Activated naive CD4-positive, alpha-beta T cell treated with anti-CD3 and anti-CD28 coated beads, Interleukin-2, amount 10 ng/mL, durations not matched to agents 7 days and 5 days (primary cell): ENCODE data around the gene SLC24A3.

Experiments
- CTCF ChIA-PET: fragments of 350-600 bp; sonication (Branson Sonifier 250); formaldehyde crosslinking; loops from one replicate; lab custom pipeline; 2021; ENCODE audit warnings: antibody characterized with exemption; lab: Charles Lee
- DNase-seq: peaks from one replicate; pipeline ENCODE4 v3.0.0-alpha.2; 2020
- H3K27ac Mint-ChIP-seq: one replicate; pipeline ENCODE4 v1.8.0; 2021; ENCODE audit warnings: mild to moderate bottlenecking, moderate library complexity, mixed read lengths
- H3K27me3 Mint-ChIP-seq: one replicate; pipeline ENCODE4 v1.8.0; 2021; ENCODE audit warnings: mild to moderate bottlenecking, mixed read lengths
- H3K36me3 Mint-ChIP-seq: one replicate; pipeline ENCODE4 v1.8.0; 2021; ENCODE audit warnings: mixed read lengths
- H3K4me1 Mint-ChIP-seq: one replicate; pipeline ENCODE4 v1.8.0; 2021; ENCODE audit warnings: mixed read lengths
- H3K4me3 Mint-ChIP-seq: one replicate; pipeline ENCODE4 v1.8.0; 2021; ENCODE audit warnings: mild to moderate bottlenecking, moderate library complexity, mixed read lengths
- H3K9me3 Mint-ChIP-seq: one replicate; pipeline ENCODE4 v1.8.0; 2021; ENCODE audit warnings: mixed read lengths

SLC24A3 gene

DNA sequence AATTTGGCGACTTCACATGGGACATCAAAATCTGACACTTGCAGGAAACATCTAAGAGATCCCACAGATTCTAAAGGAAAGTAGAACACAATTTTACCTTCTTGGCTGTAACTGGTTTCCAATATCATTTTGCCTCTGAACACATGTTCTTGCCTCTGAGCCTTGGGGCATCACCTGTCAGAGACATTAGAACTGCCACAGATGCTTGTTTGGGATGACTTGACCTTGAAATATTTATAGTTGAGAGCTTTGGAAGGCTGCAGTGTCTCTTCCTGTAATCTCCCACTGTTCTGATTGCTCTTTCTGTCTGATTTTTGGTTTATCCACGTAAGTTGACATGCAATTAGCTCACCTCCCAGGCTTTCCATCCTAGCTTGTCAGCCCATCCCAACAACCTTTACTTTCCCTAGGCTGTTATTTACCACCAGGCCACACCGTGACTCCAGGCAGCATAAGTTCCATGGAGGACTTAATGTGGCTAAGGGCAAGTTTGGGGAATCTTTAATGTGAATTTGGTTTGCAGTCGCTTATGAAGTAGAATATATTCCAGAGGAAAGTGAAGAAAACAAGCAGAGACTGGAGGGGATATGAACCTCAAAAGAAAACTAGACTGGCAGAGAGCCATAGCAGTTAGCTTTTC is 289.2 kb downstream of the SLC24A3 start:
- no peaks in the 10 kb centered on the region for H3K9me3 Mint-ChIP-seq
- no peak overlapping the region for H3K4me3 Mint-ChIP-seq
- CTCF ChIA-PET: interaction anchor here (1.2 kb wide), 1 partner anchor 11 kb away, joined by 3 read pairs; no protein-coding TSS in a partner anchor
- H3K27ac Mint-ChIP-seq: no peak overlapping the region
- H3K36me3 Mint-ChIP-seq: no peaks in the 10 kb centered on the region
- peaks cover 2% of the 10 kb centered on the region for H3K4me1 Mint-ChIP-seq
- no peak for DNase-seq
- H3K27me3 Mint-ChIP-seq: no peaks in the 10 kb centered on the region

DNA sequence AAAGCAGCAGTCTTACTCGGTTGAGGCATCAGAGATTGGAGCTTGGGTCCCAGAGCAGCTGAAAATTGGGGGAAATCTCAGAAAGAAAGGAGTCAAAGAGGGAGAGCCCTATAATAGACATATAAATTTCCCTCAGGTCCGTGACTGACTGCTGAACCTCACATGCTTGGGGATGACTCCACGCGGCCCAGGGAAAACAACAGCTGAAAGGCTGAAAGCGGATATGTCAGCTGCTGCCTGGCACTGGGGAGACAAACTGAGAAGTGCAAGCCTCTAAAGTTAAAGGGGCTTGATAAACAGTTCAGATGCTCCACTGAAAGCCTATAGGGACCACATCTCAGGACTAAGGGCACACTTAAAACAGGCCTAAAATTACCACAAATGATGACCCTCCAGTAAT is 289.7 kb downstream of the SLC24A3 start:
- peaks cover 2% of the 10 kb centered on the region for H3K4me1 Mint-ChIP-seq
- H3K4me3 Mint-ChIP-seq: no peak overlapping the region
- no peak for DNase-seq
- H3K9me3 Mint-ChIP-seq: no peaks in the 10 kb centered on the region
- H3K27ac Mint-ChIP-seq: no peak overlapping the region
- no peaks in the 10 kb centered on the region for H3K27me3 Mint-ChIP-seq
- CTCF ChIA-PET: interaction anchor here (1.2 kb wide), 1 partner anchor 10 kb away, joined by 3 read pairs; no protein-coding TSS in a partner anchor
- H3K36me3 Mint-ChIP-seq: no peaks in the 10 kb centered on the region

DNA sequence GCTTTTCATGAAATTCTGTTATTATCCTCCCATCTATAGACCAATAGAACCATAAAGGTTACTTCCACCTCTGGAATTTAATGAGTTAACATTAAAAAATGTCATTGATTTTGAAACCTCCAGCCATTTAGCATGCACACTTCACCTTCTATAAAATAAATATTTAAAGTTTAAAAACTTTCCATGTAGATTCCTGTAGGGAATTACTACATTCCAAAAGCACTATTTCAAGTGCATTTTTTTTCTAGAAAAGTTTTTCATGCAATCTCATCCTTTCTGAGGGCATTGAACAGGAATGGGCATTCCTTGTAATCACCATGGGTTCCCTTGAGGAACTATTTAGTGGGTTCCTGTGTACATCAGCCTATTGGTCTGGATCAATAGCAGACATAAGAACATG is 291.8 kb downstream of the SLC24A3 start:
- Mint-ChIP-seq H3K36me3 (no peaks in the 10 kb centered on the region), H3K4me3 (no peak overlapping the region)
- DNase-seq: no peak

DNA sequence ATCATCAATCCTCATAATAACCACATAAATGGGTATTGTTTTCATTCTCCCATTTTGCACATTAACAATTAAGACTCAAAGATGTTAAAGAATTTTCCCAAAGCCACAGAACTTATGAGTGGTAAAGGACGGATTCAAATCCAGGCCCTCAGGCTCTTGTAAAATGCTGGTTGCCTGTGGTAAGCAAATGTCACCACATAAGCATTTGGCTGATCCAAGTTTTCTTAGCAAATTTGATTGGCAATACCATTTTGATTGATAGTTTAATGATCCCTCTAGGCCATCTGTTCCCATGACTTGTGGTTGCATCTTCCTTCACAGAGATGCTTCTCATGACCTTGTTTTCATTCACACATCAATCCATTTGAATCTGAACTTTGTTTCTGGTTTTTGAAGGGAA is 293.6 kb downstream of the SLC24A3 start:
- H3K36me3 Mint-ChIP-seq: no peaks in the 10 kb centered on the region
- no peaks in the 10 kb centered on the region for H3K27me3 Mint-ChIP-seq
- DNase-seq: no peak
- H3K9me3 Mint-ChIP-seq: no peaks in the 10 kb centered on the region
- no peak overlapping the region for H3K4me3 Mint-ChIP-seq
- CTCF ChIA-PET: no interaction called here
- H3K4me1 Mint-ChIP-seq: no peaks in the 10 kb centered on the region
- no peak overlapping the region for H3K27ac Mint-ChIP-seq

More for the DNA sequence above, 291.8 kb downstream of the SLC24A3 start:
- Mint-ChIP-seq H3K9me3 (no peaks in the 10 kb centered on the region), H3K27ac (no peak overlapping the region), H3K27me3 (no peaks in the 10 kb centered on the region), H3K4me1 (no peaks in the 10 kb centered on the region)
- CTCF ChIA-PET: no interaction called here

DNA sequence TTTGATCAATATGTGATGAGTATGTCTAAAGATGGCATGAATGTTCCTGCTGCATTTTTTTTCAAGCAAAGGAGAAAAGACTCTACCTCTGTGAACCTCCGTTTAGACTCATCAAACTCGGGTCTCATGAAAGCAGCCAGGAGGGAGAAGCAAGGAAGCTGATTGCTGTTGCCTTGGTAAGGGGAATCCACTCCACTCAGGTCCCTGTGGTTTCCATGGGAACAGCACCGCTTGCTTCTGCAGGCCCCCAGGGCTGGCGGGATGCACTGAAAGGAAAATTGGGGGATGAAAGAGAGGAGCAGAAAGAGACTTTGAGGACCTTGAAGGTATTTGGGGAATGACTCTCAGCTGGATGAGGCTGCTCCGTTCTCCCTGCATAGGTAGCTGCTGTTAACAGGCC is 296.0 kb downstream of the SLC24A3 start:
- Mint-ChIP-seq H3K27ac (no peak overlapping the region), H3K36me3 (no peaks in the 10 kb centered on the region), H3K27me3 (no peaks in the 10 kb centered on the region), H3K4me1 (no peaks in the 10 kb centered on the region), H3K4me3 (no peak overlapping the region), H3K9me3 (no peaks in the 10 kb centered on the region)
- CTCF ChIA-PET: no interaction called here
- DNase-seq: no peak

DNA sequence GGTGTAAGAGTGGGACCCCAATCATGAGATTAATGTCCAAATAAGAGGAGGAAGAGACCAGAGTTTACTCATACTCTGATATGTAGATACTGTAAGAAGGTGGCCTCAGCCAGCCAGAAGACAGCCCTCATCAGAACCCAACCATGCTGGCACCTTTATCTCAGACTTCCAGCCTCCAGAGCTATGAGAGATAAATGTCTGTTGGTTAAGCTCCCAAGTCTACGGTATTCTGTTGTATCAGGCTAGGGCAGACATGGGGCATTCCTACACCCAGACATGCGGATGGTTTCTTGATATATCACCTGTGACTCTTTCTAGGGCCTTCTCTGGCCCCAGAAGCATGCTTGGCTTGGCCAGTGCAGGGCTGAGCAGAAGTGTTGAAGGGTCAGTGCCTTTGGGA is 298.2 kb downstream of the SLC24A3 start:
- Mint-ChIP-seq H3K9me3 (no peaks in the 10 kb centered on the region), H3K27me3 (no peaks in the 10 kb centered on the region), H3K4me1 (no peaks in the 10 kb centered on the region), H3K27ac (no peak overlapping the region), H3K36me3 (no peaks in the 10 kb centered on the region), H3K4me3 (no peak overlapping the region)
- DNase-seq: no peak
- CTCF ChIA-PET: interaction anchor here (0.8 kb wide), 1 partner anchor 303 kb away, joined by 3 read pairs; no protein-coding TSS in a partner anchor

DNA sequence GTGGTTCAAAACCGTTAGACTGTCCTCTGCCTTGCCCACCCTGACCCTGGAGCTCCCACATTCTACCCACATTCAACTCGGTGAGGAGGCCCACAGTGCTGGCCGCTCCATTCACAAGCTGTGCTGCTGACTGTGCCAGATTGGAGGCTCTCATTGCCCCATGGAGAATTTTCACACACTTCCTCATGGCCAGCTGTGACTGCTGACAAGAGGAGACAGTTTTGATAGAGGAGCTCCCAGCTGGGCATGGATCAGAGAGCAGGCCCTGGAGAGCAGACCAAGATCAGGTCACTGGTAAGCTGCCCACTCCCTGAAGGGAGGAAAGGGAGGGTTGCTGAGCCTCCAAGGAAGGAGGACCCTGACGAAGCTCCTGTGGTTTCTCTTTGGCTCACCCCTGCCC is 299.5 kb downstream of the SLC24A3 start:
- Mint-ChIP-seq H3K27me3 (no peaks in the 10 kb centered on the region), H3K9me3 (no peaks in the 10 kb centered on the region), H3K36me3 (no peaks in the 10 kb centered on the region), H3K27ac (no peak overlapping the region), H3K4me1 (no peaks in the 10 kb centered on the region), H3K4me3 (no peak overlapping the region)
- CTCF ChIA-PET: interaction anchor here (1.3 kb wide), 1 partner anchor 10 kb away, joined by 3 read pairs; no protein-coding TSS in a partner anchor
- DNase-seq: no peak

DNA sequence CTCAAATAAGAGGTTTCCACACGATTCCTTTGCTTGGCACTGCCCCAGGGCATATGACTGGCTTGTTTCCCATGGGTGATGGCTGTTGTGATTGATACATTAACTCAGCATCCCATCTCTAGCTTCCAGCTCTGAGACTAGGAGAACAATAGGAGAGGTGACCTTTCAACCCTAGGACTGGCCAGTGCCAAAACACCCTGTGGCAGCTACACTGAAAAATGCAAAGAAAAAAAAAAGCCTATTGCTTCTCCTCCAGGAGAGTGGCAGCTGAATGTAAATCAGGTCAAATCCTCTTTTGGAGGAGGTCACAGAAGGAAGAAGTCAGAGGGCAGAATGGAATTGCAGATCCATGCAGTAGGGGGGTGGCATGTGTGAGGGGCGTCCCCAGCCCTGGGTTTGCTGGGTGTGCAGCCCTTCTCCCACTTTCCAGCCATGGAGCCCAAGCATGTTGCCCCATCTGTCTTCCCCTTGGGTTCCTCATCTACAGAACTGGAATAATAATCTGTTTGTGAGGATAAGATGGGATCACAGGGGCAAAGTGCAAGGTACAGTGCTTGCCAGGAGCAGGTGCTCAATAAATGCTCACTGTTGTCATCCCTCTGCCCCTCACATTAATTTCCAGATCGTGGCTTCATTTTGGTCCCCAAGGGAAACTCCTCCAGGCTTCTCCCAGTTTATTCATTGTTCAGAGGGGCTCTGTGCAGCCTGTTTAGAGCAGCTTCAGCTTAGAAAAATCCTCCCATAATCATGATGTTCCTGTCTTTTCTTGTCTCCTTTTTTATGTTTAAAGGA is 300.6 kb downstream of the SLC24A3 start:
- CTCF ChIA-PET: interaction anchor here (1.3 kb wide), 1 partner anchor 11 kb away, joined by 3 read pairs; no protein-coding TSS in a partner anchor
- Mint-ChIP-seq H3K27ac (no peak overlapping the region), H3K9me3 (no peaks in the 10 kb centered on the region), H3K27me3 (no peaks in the 10 kb centered on the region), H3K4me1 (no peaks in the 10 kb centered on the region), H3K36me3 (no peaks in the 10 kb centered on the region), H3K4me3 (no peak overlapping the region)
- DNase-seq: no peak

DNA sequence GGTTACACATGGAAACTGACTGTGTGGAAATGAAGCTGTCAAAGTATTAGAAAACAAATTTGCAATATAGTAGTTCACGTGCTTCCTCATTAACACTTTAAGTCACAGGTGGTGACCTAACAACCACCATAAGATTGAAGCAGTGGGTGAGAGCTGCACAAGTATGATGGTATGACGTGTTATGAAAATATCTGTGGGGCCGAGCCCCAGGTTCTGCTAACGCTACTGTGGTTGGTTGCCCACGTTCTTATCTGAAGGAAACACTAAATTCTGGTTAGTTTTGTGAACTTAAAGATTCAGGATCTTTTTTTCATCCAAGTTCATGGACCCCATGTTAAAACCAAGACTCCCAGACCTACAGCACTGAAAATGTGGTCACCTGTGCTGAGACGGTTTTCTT is 302.6 kb downstream of the SLC24A3 start:
- no peak for DNase-seq
- Mint-ChIP-seq H3K4me3 (no peak overlapping the region), H3K27ac (no peak overlapping the region), H3K27me3 (no peaks in the 10 kb centered on the region), H3K36me3 (no peaks in the 10 kb centered on the region), H3K9me3 (no peaks in the 10 kb centered on the region), H3K4me1 (no peaks in the 10 kb centered on the region)
- CTCF ChIA-PET: no interaction called here

DNA sequence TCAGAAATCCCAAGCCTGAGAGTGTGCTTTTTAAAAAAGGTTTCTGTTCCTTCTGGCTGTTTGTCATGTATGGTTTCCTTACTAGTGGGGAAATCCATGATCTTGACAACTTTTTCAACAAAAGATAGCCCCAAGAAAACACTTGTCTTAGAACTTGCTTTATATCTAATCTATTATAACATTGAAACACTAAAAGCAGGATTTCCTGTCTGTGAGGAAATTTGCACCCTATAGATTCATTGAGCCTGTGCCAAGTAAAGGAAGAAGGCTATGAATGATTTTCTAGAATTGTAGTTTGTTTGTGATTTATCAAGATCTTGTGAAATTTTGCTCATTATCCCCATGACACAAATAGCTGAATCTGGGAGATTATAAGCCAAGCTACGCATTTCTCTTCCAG is 307.0 kb downstream of the SLC24A3 start:
- H3K4me3 Mint-ChIP-seq: no peak overlapping the region
- no peaks in the 10 kb centered on the region for H3K27me3 Mint-ChIP-seq
- CTCF ChIA-PET: interaction anchor here (0.6 kb wide), 1 partner anchor 133 kb away, joined by 3 read pairs; no protein-coding TSS in a partner anchor
- H3K27ac Mint-ChIP-seq: no peak overlapping the region
- no peaks in the 10 kb centered on the region for H3K9me3 Mint-ChIP-seq
- H3K36me3 Mint-ChIP-seq: no peaks in the 10 kb centered on the region
- no peak for DNase-seq
- peaks cover 4% of the 10 kb centered on the region for H3K4me1 Mint-ChIP-seq

DNA sequence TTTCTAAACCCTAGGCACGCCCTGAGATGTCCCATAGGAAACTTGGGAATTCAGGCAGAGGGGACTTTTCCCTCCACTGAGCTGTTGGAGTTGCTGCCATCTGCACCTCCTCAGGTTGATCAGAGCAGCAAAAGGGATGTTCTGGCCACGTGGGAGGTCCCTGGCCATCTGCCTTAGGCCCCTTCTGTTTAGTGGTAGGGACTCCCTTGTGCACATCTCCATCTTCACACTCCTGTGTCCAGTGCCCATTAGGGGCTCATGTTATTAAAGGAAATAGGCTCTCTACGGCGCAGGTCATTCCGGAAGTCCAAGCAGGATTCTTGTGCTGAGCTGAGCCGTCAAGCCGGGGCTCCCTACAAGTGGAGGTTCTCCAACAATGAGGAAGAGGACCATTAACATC is 307.8 kb downstream of the SLC24A3 start:
- no peak for DNase-seq
- no peak overlapping the region for H3K4me3 Mint-ChIP-seq
- H3K4me1 Mint-ChIP-seq: peaks cover 4% of the 10 kb centered on the region
- H3K27ac Mint-ChIP-seq: no peak overlapping the region
- H3K27me3 Mint-ChIP-seq: no peaks in the 10 kb centered on the region
- H3K36me3 Mint-ChIP-seq: no peaks in the 10 kb centered on the region
- CTCF ChIA-PET: no interaction called here
- no peaks in the 10 kb centered on the region for H3K9me3 Mint-ChIP-seq

DNA sequence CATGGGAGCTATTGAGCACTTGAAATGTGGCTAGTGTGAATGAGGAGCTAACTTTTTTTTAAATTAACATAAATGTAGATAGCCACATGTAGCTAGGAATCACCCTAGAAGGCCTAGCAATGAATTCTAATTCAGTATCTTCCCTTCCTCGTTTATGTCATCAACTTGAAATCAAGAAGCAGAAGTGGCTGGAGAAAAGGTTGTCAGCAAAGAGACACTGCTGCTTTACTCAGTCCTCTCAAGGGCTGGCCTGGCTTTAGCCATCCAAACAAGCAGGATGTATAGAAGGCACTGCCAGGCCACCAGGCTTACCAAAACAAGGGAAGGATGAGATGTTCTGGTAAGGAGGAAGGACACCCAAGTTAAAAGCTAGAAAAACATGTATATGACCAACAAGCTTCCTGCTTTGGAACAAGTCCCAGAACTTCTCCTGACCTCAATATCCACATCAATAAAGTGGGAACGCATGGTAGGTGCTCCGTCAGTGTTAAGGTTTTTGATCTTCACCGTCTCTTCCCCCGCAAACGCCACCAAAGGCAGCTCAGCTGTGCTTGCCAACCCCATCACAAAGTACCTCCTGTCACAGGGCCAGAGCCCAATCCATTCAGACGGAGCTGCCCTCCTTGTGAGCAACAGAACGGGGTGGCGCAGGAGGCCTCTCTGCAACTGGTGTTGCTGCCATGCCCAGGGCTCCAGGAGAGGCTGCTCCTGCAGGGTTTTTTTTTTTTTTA is 309.8 kb downstream of the SLC24A3 start:
- Mint-ChIP-seq H3K36me3 (no peaks in the 10 kb centered on the region), H3K9me3 (no peaks in the 10 kb centered on the region), H3K27ac (no peak overlapping the region), H3K4me1 (peaks cover 4% of the 10 kb centered on the region), H3K4me3 (no peak overlapping the region), H3K27me3 (no peaks in the 10 kb centered on the region)
- DNase-seq: no peak
- CTCF ChIA-PET: no interaction called here

DNA sequence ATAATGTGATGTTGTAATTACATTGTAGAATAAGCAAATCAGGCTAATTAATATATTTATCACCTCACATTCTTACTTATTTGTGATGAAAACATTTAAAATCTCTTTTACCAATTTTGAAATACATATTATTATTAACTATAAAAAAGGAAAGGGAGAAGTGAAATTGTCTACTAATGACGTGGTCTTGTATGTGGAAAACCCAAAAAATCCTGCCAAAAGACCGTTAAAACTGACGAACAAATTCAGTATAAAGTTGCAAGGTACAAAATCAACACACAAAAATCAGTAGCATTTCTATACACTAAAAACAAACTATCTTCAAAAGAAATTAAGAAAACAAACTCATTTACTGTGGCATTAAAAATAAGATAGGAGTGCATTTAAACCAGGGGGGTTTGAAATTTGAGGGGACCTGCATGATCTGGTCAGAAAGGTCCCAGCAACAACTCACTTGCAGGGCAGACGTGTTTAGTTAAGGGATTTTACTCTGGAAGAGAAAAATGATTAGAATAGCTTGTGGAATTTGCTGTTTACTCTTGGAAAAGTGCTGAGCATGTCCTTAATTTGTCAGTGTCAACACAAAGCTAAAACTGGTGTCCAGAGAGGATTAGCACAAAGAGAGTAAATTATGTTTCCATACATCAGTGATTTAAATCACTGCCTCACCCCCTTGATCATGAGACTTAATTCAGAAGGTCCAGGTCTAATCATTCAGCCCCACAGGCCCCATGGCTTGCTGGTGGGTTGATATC is 310.6 kb downstream of the SLC24A3 start:
- CTCF ChIA-PET: no interaction called here
- H3K9me3 Mint-ChIP-seq: no peaks in the 10 kb centered on the region
- no peak overlapping the region for H3K4me3 Mint-ChIP-seq
- H3K36me3 Mint-ChIP-seq: no peaks in the 10 kb centered on the region
- DNase-seq: no peak
- no peaks in the 10 kb centered on the region for H3K27me3 Mint-ChIP-seq
- H3K27ac Mint-ChIP-seq: no peak overlapping the region
- H3K4me1 Mint-ChIP-seq: peaks cover 4% of the 10 kb centered on the region

DNA sequence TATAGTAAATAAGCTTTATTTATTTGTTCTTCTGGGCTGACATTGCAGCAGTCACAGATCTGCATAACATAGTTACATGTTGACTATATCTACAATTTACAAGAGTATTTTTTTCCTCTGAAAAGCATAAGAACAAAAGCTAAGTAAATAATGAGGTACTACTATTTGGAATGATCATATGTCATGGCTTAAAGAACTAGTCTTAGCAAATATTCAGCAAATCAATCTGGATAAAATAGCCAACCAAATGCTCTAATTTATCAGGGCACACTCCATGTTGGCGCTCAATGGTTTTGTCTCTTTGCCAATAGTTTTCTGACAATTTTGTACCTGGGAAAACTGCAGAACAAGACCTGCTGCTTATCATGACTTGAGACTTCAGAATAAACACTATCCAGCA is 312.2 kb downstream of the SLC24A3 start:
- Mint-ChIP-seq H3K9me3 (no peaks in the 10 kb centered on the region), H3K4me3 (no peak overlapping the region), H3K27ac (no peak overlapping the region), H3K27me3 (no peaks in the 10 kb centered on the region), H3K4me1 (peaks cover 4% of the 10 kb centered on the region), H3K36me3 (no peaks in the 10 kb centered on the region)
- CTCF ChIA-PET: interaction anchor here (0.6 kb wide), 1 partner anchor 103 kb away, joined by 3 read pairs; no protein-coding TSS in a partner anchor
- no peak for DNase-seq
